HG02938 (cell line): ENCODE data around the gene SDK2.
"Not testable (repeated sequence)": the region's sequence is repeated elsewhere in the genome, so short reads cannot be mapped to it uniquely, and the experiment has no call there.

ENCODE experiments used
- ATAC-seq: cut with Tn5 transposase; IDR thresholded peaks from one replicate; pipeline ENCODE4 v1.9.1; 2021; ENCODE audit warnings: mild to moderate bottlenecking, moderate library complexity; ENCODE audit not compliant: unreplicated experiment

SDK2 gene

DNA sequence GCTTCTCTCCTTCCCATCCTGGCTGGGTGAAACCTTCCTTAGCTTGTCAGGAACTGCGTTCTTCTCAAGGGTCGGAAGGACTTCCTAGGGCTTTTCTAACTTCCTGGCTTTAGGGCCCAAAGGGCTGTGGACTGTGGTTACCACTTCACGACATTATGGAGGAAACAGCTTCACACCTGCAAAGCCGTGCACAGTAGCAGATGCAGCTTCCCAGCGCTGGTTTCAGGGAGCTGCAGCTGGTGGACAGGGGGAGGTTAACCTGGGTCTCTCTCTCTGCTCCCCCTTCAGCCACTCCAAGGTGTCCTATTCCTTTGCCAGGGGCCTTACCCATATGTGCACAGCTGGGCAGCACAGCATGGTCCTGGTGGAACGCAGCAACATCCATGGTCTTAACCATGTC lies 176.6 kb downstream of the SDK2 start:
- ATAC-seq: no peak

GRCh38 chr17:73466704-73467433 lies 177.4 kb downstream of the SDK2 start:
- no peak for ATAC-seq

- ATAC-seq: no peak
Measured at GRCh38 chr17:73465953-73466230, 178.4 kb downstream of the SDK2 start.

DNA sequence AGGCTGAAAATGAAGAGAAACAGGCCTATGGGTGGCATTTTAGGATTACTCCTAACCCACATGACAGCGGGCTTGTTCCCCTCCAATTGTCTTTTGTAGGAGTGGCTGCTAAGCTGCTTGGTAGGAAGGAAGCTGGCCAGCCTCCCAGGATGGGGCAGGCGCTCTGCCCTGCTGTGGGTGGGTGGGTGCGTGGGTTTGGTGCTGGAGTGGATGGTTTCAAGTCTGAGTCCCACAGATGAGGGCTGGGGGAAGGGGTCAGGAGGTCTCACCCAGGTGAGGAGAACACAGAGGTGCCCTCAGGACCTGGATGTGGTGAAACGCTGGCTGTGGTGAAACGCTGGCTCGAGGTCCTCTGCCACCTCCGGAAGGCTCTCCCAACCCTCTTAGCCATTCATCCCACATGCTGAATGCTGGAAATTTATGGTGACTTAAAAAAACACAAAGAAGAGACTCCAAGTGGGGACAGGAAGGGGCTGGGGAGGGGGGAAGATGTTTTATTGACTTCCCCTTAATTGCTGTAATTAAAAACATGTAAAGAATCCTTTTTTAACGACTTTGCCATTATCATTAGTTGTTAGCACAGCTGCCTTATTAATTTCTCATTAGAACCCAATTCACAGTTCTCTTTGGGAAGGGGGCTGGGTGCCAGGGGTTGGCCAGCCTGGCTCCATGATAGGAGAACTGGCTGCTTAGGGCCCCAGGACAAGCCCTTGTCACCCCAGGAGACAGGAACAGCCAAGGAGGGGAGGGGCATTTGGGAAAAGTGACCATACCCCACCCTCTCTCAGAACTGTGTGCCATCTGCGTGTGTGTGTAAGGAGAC lies 178.9 kb downstream of the SDK2 start:
- ATAC-seq: no peak

DNA sequence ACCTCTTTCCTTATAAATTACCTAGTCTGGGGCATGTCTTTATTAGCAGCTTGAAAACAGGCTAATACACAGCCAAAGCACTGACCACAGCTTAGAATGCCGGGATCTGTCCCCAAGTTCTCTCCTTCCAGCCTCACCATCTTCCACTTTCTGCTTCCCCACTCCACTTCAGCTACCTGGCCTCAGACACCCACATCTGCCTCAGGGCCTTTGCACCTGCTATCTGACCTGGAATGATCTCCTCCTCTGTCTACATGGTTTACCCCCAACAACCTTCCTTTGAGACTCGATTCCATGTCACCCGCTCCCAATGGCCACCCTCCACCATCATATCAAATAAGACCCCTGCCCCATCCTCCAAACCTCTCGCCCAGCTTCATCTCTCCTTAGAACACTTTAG lies 179.8 kb downstream of the SDK2 start:
- ATAC-seq: no peak

DNA sequence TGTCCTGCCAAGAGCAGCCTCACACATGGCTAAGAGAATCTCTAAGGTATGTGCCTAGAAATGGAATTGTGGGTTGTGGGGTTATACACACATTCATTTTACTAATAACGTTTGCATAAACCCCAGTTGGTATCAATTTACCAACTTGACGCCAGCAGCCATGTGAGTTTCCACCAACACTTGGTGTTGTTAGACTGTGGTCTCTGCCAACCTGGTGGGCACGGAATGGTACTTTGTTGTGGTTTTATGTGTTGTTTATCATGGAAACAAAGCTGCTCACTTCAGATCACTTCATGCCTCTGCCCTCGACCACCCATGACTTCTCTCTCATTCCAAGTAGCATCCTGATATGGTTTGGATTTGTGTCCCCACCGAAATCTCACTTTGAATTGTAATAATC lies 180.4 kb downstream of the SDK2 start:
- ATAC-seq: no peak

DNA sequence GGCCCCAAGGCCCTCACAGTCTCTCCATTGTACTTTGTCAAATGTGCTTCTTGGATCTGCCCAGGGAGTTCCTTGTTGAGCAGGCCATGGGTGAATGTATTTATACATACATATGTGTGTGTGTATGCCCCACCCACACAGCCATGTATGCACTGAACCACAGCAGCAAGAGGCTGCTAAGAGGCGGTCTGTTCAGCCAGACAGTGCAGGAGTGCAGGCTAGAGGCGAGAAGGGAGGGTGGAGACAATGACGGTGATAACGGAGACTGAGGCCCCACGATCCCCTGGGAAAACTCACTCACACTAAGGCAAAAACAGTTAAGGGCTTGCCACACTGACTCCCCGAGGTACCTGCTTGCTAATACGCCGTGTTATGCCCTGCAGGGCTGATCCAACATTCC lies 181.4 kb downstream of the SDK2 start:
- no peak for ATAC-seq

GRCh38 chr17:73459980-73460379 lies 184.3 kb downstream of the SDK2 start:
- ATAC-seq: no peak

GRCh38 chr17:73455767-73456166 lies 188.5 kb downstream of the SDK2 start:
- no peak for ATAC-seq

DNA sequence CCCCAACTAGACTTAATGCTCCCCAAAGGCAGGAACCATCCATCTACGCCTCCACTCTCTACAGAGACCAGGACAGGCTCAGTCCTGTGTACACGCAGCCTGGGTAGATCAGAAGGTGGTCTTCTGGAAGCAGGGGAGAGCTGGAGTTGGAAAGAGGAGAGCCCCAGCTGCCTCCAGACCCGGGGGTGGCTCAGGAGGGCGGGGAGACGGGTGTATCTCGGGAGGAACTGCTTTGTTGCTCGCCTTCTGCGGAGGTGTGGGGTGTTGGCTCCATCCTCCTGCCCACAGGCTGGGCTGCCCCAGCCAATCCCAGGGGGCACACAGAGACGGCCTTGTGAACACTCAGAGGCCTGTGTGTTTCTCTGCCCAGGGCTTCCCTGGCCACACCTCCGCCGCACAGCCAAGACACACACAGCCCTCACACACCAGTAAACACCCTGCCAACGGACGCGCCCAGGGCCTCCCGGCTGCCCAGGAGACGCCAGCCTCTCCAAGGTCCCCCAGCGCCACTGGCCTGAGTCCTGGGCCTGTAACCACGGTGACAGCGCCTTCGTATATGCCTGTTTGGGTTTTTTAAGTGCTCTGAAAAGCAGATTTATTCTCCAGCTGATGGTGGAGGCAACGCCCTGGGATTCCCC lies 189.1 kb downstream of the SDK2 start:
- no peak for ATAC-seq

DNA sequence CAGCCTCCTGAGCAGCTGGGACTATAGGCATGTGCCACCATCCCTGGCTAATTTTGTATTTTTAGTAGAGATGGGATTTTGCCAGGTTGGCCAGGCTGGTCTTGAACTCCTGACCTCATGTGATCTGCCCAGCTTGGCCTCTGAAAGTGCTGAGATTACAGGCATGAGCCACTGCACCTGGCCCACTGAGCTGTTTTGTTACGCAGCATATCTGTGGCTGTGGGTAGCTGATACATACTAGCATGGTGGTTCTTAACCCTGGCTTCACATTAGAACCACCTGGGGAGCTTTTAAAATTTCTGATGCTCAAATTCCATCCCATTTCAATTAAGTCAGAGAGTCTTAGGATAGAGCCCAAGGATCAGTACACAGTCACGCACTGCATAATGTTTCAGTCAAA lies 190.8 kb downstream of the SDK2 start:
- ATAC-seq: not testable (repeated sequence)

DNA sequence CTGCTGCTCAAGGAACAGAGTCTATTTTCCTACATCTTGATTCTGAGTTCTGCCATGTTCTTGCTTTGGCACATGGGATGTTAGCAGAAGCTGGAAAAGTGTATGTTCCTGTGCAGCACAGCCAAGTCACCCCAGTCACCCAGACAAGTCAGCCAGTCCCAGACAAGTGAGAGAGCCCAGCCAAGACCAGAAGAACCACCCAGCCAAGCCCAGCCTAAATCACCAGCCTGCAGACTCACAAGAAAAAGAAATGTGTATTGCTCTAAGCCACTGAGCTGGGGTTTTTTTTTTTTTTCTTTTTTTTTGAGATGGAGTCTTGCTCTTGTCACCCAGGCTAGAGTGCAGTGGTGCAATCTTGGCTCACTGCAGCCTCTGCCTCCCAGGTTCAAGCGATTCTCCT lies 191.2 kb downstream of the SDK2 start:
- ATAC-seq: no peak

DNA sequence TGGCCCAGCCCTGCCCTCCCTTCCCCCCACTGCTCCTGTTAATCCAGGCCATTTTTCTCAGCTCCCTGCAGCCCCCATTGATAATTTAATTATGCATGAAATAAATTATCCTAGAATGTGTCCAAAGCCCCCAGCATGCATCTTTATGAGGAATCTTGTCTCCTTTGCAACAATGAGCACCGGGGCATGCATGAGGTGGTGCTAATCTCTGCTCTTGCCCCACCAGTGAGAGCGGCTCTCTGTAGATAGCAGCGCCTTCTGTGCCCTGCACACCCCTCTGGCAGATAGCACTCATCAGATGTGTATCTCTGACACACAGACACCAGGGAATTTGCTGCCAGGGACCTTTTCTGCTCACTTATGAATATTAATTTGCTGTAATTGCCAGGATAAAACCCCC lies 192.2 kb downstream of the SDK2 start:
- ATAC-seq: no peak

- no peak for ATAC-seq
Measured at GRCh38 chr17:73447319-73447718, 196.9 kb downstream of the SDK2 start.

DNA sequence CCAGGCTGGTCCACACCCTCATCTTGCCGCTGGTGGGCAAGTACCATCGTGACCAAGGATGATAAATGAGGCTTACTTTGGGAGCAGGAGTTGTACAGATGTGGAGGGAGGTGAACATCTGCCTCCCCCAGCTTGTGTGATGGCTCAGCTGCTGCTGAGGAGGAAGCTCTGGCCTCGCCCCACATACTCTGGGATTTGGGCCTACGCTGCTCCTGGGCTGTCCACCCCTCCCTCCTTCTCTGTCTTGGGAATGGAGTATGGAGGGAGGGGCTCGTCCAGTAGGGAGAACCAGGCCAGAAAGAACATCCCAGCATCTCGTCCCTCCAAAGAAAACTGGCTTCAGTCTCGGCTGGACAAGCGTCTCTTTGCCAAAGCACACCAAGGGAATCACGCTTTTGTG lies 197.6 kb downstream of the SDK2 start:
- ATAC-seq: no peak

- no peak for ATAC-seq
Measured at GRCh38 chr17:73445466-73445865, 198.8 kb downstream of the SDK2 start.

DNA sequence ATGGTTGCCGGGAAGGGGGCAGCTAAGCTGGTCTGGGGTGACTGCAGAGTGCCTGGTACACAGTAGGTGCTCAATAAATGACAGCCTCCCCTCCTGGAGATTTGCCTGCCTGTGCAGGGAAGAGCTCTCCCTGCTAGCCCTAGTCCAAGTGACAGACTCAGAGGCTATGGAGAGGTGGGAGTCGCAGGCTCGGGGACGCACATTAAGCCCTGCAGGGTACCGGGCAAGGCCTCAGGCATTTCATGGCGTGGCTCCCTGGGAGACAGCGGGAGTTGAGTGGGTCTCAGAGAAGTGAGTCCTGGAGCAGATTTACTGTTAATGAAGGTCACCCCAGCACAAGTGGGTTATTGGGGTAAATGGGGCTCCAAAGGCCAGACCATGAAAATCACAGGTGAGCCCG lies 200.2 kb downstream of the SDK2 start:
- ATAC-seq: no peak

DNA sequence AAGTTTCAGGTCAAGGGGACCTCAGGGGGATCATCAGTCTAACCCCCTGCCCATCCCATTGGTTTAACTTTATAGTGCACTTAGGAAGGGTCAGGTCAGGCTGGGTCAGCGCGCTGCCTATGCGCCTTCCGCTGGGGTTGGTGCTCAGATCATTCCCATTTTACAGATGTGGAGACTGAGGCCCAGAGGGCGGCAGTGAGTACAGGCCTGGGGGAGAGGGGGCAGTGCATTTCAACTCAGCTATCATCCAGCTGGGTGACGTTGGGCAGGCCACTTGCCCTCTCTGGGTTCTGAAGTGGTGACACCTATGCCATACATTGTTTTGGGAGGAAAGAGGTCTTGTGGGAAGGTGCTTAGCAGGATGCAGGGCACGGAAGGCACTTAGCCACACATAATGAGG lies 204.6 kb downstream of the SDK2 start:
- no peak for ATAC-seq

GRCh38 chr17:73437826-73438225 lies 206.4 kb downstream of the SDK2 start:
- ATAC-seq: no peak

DNA sequence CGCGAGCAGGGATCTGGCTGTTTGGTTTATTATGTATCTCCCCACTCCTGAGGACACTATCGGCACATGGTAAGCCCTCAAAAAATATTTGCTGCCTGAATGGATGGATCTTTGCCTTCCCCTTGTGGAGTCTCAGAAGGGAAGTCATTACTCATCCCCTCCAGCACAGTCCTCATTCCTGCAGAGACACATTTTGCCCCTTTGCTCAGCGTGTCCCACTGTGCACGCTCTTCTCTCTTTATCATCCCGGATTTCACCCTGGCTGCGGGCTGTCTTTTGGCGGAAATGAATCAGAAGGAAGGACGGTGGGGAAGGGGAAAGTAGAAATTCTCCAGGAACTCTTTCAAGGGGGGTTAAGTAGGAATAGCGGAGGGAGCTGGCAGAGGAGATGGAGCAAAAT lies 207.3 kb downstream of the SDK2 start:
- no peak for ATAC-seq

DNA sequence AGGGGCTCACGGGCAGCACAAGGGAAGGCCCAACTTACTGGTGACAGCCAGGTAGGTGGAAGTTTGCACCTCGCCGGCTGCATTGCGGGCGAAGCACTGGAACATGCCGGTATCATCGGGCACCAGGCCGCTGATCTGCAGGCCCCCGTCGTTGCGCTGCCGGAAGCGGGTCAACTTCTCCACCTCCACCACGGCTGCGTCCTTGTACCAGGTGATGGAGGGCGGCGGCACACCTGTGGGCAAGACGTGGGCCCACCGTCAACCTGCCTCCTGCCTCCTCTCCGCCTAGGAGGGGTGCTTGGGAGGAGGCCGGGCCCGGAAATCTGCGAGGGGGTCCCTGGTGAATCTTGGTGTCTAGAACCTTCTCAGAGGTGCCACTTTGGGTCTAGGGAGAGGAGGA lies 208.8 kb downstream of the SDK2 start:
- ATAC-seq: no peak

- no peak for ATAC-seq
Measured at GRCh38 chr17:73434154-73434553, 210.1 kb downstream of the SDK2 start.
